IMR-90 (cell line): ENCODE data around the gene SIX5.

Source experiments
- BHLHE40 ChIP-seq: fragments of 150-350 bp; IDR thresholded peaks from 2 replicates; pipeline ENCODE4 v1.6.1; 2016; ENCODE audit warnings: mild to moderate bottlenecking, low read depth, low read length
- CHD1 ChIP-seq: IDR thresholded peaks from 2 replicates; pipeline ENCODE4 v1.6.1; 2012; ENCODE audit warnings: low read depth, low read length, improper control_type of control experiment
- MXI1 ChIP-seq: IDR thresholded peaks from 2 replicates; pipeline ENCODE4 v1.6.1; 2012; ENCODE audit warnings: low read depth, mild to moderate bottlenecking, low read length, moderate library complexity, borderline replicate concordance
- NFE2L2 ChIP-seq: fragments of 150-350 bp; IDR thresholded peaks from 2 replicates; pipeline ENCODE4 v1.6.1; 2016; ENCODE audit warnings: low read depth, mild to moderate bottlenecking, low read length
- POLR2A ChIP-seq: IDR thresholded peaks from 2 replicates; pipeline ENCODE4 v1.6.1; 2012; ENCODE audit warnings: mild to moderate bottlenecking, low read depth, low read length
- RFX5 ChIP-seq: IDR thresholded peaks from 2 replicates; pipeline ENCODE4 v1.8.0; 2012; ENCODE audit warnings: low read depth, mild to moderate bottlenecking, low read length, moderate library complexity
- TF ChIP-seq, protein P1 (sequence below): conservative IDR thresholded peaks from 2 replicates; pipeline ENCODE4 v1.5.1; 2012; ENCODE audit warnings: mild to moderate bottlenecking, low read depth, low read length, improper control_type of control experiment
- TF ChIP-seq, protein P2 (sequence below): fragments of 150-350 bp; IDR thresholded peaks from 2 replicates; pipeline ENCODE4 v1.6.1; 2017; ENCODE audit warnings: mild to moderate bottlenecking, antibody characterized with exemption, low read length, low read depth

DNA sequence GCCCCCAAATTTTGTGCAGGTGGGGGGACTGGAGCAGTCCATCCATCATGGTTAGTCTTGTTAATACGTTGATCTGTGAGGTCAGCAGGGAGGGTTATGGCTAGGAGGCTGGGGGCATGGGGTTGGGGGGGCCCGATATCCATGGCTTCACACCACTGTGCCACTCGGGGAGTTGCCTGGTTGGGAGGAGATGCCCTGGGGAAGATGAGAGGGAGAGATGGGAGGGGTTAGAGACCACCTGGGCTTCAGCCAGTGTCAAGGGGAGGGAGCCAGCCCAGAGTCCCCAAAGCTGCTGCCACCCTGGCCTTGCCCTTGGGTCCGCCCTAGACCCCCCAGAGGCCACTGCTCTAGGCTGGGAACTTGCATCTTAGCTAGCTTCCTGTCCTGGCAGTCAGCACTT lies 15.0 kb upstream of the SIX5 start:
- TF ChIP-seq, protein P1, sequence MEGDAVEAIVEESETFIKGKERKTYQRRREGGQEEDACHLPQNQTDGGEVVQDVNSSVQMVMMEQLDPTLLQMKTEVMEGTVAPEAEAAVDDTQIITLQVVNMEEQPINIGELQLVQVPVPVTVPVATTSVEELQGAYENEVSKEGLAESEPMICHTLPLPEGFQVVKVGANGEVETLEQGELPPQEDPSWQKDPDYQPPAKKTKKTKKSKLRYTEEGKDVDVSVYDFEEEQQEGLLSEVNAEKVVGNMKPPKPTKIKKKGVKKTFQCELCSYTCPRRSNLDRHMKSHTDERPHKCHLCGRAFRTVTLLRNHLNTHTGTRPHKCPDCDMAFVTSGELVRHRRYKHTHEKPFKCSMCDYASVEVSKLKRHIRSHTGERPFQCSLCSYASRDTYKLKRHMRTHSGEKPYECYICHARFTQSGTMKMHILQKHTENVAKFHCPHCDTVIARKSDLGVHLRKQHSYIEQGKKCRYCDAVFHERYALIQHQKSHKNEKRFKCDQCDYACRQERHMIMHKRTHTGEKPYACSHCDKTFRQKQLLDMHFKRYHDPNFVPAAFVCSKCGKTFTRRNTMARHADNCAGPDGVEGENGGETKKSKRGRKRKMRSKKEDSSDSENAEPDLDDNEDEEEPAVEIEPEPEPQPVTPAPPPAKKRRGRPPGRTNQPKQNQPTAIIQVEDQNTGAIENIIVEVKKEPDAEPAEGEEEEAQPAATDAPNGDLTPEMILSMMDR: no peak
- TF ChIP-seq RFX5 (no peak), CHD1 (no peak), NFE2L2 (no peak), MXI1 (no peak), POLR2A (no peak), BHLHE40 (no peak)
- TF ChIP-seq, protein P2, sequence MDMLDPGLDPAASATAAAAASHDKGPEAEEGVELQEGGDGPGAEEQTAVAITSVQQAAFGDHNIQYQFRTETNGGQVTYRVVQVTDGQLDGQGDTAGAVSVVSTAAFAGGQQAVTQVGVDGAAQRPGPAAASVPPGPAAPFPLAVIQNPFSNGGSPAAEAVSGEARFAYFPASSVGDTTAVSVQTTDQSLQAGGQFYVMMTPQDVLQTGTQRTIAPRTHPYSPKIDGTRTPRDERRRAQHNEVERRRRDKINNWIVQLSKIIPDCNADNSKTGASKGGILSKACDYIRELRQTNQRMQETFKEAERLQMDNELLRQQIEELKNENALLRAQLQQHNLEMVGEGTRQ: no peak
